ENCODE measurements around the gene ARMH2. TPM values are rescaled to one million over a fixed set of nuclear protein-coding genes. Genes with fewer than 3 reads are reported as not detected.

Gene ARMH2
- total and polyA plus RNA-seq, 10 of the 15 experiments (the other 5 are each of a cell fraction or from before 2014, with no cell fraction given), result 0.18 to 0.46 TPM; not detected in 8

DNA sequence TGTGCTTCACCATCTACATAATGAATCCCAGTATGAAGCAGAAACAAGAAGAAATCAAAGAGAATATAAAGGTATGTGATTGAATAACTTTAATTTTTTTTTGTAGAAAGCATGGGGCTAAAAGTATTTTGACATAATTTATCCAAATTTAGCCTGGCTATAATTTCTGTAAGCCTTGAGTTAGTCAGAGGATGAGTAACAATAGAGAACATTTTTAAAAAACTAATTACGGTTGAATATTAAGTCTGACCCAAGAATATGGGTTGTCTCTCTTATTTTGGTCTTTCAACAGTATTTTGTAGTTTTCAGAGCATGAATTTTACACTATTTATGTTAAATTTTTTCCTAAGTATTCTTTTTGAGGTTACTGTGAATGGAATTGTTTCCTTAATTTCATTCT is 21.5 kb downstream of the ARMH2 start:
- Histone ChIP-seq H3K4me3 (peak overlapping the region; percentile 62), H3K27ac (ENCODE audit: control insufficient read depth, insufficient read depth) (peak overlapping the region; percentile 87), H3K9ac (ENCODE audit: control insufficient read depth, insufficient read depth, low read length) (peak overlapping the region; percentile 86), H3K4me1 (ENCODE audit: control insufficient read depth, insufficient read depth, low read length) (peaks cover 3% of the 10 kb centered on the region; the same call in 1 of the 2 replicates), H3K79me2 (ENCODE audit: control insufficient read depth, insufficient read depth, low read length) (peaks cover 72% of the 10 kb centered on the region), H3K27me3 (replicated peaks in 1 of 2; ENCODE audit: control insufficient read depth in 2 of 2, insufficient read depth in 2 of 2, low read length in 1 of 2) (no peaks in the 10 kb centered on the region), H4K20me1 (ENCODE audit: control insufficient read depth, insufficient read depth) (no peaks in the 10 kb centered on the region; the same call in 1 of the 2 replicates), H2AFZ (ENCODE audit: control insufficient read depth, low read depth, low read length) (no peak overlapping the region), H3K4me2 (ENCODE audit: control insufficient read depth, insufficient read depth) (peak overlapping the region; percentile 91; the same call in 1 of the 2 replicates), H3K9me3 (replicated peaks; ENCODE audit: control insufficient read depth, insufficient read depth, low read length) (no peaks in the 10 kb centered on the region), H3K36me3 (ENCODE audit: control insufficient read depth in 2 of 2, insufficient read depth in 2 of 2, low read length in 1 of 2) (peaks cover 2 to 10% of the 10 kb centered on the region in 2 experiments; a peak in 3 of 4 replicates)
- RAD21 ChIA-PET (ENCODE audit: unreplicated experiment), result interaction anchor here (0.6 to 3.2 kb wide), 6 partner anchors 55 to 293 kb away, joined by 3 to 13 read pairs (median 5); partner anchors contain the start of gene C6orf62
- in situ Hi-C loops (cut with MboI), result no loop called here
- ATAC-seq, result no peak
- no peak for DNase-seq (ENCODE audit: low read depth, low spot score)
- POLR2A ChIA-PET, result interaction anchor here (2.5 kb wide), 1 partner anchor 58 kb away, joined by 10 read pairs; the partner anchor contains the start of gene C6orf62
- no peak for FAIRE-seq
- intact Hi-C loops (cut with micrococcal nuclease; ENCODE audit: unreplicated experiment), result loop anchor here (5.0 to 10.0 kb wide), 5 partner anchors 155 to 372 kb away; partner anchors contain the start of gene MRS2
- BruUV-seq (replicated peaks), result no TSS peak
- SMC1A ChIA-PET (ENCODE audit: uncharacterized antibody, unreplicated experiment), result interaction anchor here (1.6 to 2.5 kb wide), 3 partner anchors 34 to 294 kb away, joined by 3 to 7 read pairs (median 6); no protein-coding TSS in a partner anchor
- no peak for TF ChIP-seq CREM (IDR thresholded peaks at IDR 0.05; ENCODE audit: low read depth)
- TF ChIP-seq GABPA (IDR thresholded peaks at IDR 0.05; ENCODE audit: low read depth), result no peak
- TF ChIP-seq MTA3 (IDR thresholded peaks at IDR 0.05; ENCODE audit: borderline replicate concordance, low read length), result no peak
- 0% methylated on average over 1 of the region's 1 CpG for WGBS (ENCODE audit: insufficient coverage, insufficient replicate concordance, low lambda C conversion rate, missing lambda C conversion rate)
- CTCF ChIA-PET, result no interaction called here

DNA sequence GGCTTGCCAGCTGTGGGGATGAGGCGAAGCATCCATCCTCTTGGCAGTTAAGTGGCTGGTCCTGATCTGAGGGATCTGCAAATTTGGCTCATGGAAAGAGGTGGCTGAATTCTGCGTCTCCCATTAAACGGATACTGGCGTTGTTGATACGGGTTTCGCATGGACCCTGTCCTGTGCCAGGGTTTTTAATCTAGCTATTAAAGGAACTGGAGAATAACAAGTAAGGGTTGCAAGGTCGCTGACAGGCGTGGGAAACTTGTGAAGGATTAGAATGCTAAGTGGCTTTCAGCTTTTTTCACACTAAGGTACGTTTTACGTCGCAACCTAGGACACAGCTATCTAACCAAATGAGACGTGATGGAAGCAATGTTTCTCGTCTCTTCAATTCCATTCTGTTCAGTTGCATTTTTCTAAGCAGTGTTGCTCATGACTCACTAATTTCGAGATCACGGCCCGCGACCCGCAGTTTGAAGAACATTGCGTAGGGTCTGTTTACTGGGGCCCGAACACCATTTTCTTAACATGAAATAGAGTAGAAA is 23.1 kb downstream of the ARMH2 start:
- Histone ChIP-seq H3K27me3 (replicated peaks in 1 of 2; ENCODE audit: control insufficient read depth in 2 of 2, insufficient read depth in 2 of 2, low read length in 1 of 2) (no peaks in the 10 kb centered on the region), H3K79me2 (ENCODE audit: control insufficient read depth, insufficient read depth, low read length) (peaks cover 60% of the 10 kb centered on the region), H3K4me2 (ENCODE audit: control insufficient read depth, insufficient read depth) (peak overlapping the region; percentile 91), H3K9ac (ENCODE audit: control insufficient read depth, insufficient read depth, low read length) (peak overlapping the region; percentile 86), H3K27ac (ENCODE audit: control insufficient read depth, insufficient read depth) (peak overlapping the region; percentile 87), H2AFZ (ENCODE audit: control insufficient read depth, low read depth, low read length) (peak overlapping the region; percentile 63), H3K4me1 (ENCODE audit: control insufficient read depth, insufficient read depth, low read length) (peaks cover 3% of the 10 kb centered on the region; the same call in 1 of the 2 replicates), H3K9me3 (replicated peaks; ENCODE audit: control insufficient read depth, insufficient read depth, low read length) (no peaks in the 10 kb centered on the region), H4K20me1 (ENCODE audit: control insufficient read depth, insufficient read depth) (no peaks in the 10 kb centered on the region; the same call in 1 of the 2 replicates), H3K36me3 (ENCODE audit: control insufficient read depth in 2 of 2, insufficient read depth in 2 of 2, low read length in 1 of 2) (peaks cover 0 to 4% of the 10 kb centered on the region in 2 experiments; a peak in 1 of 4 replicates), H3K4me3 (peak overlapping the region; percentile 79)
- intact Hi-C loops (cut with micrococcal nuclease; ENCODE audit: unreplicated experiment) (loop anchor here (2.0 to 10.0 kb wide), 7 partner anchors 33 to 371 kb away; partner anchors contain the start of gene MRS2), in situ Hi-C loops (cut with MboI) (no loop called here)
- ATAC-seq, result peak; percentile 8
- no peak for FAIRE-seq
- BruUV-seq (replicated peaks), result TSS peak; percentile 52
- SMC1A ChIA-PET (ENCODE audit: uncharacterized antibody, unreplicated experiment), result interaction anchor here (1.2 to 2.5 kb wide), 10 partner anchors 32 to 295 kb away, joined by 3 to 7 read pairs (median 4); no protein-coding TSS in a partner anchor
- RAD21 ChIA-PET (ENCODE audit: unreplicated experiment), result interaction anchor here (0.6 to 2.1 kb wide), 10 partner anchors 16 to 281 kb away, joined by 3 to 9 read pairs (median 3); partner anchors contain the start of genes ALDH5A1 and C6orf62
- POLR2A ChIA-PET, result interaction anchor here (0.7 to 3.6 kb wide), 10 partner anchors 9 to 280 kb away, joined by 3 to 14 read pairs (median 4); partner anchors contain the start of genes ACOT13, C6orf62 and TDP2
- CTCF ChIA-PET, result interaction anchor here (0.8 to 2.1 kb wide), 10 partner anchors 9 to 295 kb away, joined by 3 to 8 read pairs (median 4); partner anchors contain the start of gene ALDH5A1
- under 1% methylated on average over 20 of the region's 20 CpGs for WGBS (ENCODE audit: insufficient coverage, insufficient replicate concordance, low lambda C conversion rate, missing lambda C conversion rate)
- TF ChIP-seq SMAD5 (IDR thresholded peaks at IDR 0.05; ENCODE audit: low read depth), result no peak
- 0 out of 2 replicates have a peak, but pooled peaks have one; percentile 14 for TF ChIP-seq ZNF622 (IDR thresholded peaks at IDR 0.05)
- TF ChIP-seq, protein P1, sequence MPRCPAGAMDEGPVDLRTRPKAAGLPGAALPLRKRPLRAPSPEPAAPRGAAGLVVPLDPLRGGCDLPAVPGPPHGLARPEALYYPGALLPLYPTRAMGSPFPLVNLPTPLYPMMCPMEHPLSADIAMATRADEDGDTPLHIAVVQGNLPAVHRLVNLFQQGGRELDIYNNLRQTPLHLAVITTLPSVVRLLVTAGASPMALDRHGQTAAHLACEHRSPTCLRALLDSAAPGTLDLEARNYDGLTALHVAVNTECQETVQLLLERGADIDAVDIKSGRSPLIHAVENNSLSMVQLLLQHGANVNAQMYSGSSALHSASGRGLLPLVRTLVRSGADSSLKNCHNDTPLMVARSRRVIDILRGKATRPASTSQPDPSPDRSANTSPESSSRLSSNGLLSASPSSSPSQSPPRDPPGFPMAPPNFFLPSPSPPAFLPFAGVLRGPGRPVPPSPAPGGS (IDR thresholded peaks at IDR 0.05; ENCODE audit: borderline replicate concordance, insufficient read depth, low read depth, low read length, poor library complexity, severe bottlenecking), result no peak
- TF ChIP-seq ZBED1 (IDR thresholded peaks at IDR 0.05; ENCODE audit: borderline replicate concordance), result no peak
- TF ChIP-seq, protein P2, sequence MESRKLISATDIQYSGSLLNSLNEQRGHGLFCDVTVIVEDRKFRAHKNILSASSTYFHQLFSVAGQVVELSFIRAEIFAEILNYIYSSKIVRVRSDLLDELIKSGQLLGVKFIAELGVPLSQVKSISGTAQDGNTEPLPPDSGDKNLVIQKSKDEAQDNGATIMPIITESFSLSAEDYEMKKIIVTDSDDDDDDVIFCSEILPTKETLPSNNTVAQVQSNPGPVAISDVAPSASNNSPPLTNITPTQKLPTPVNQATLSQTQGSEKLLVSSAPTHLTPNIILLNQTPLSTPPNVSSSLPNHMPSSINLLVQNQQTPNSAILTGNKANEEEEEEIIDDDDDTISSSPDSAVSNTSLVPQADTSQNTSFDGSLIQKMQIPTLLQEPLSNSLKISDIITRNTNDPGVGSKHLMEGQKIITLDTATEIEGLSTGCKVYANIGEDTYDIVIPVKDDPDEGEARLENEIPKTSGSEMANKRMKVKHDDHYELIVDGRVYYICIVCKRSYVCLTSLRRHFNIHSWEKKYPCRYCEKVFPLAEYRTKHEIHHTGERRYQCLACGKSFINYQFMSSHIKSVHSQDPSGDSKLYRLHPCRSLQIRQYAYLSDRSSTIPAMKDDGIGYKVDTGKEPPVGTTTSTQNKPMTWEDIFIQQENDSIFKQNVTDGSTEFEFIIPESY (IDR thresholded peaks at IDR 0.05), result no peak
- TF ChIP-seq NFIC (IDR thresholded peaks at IDR 0.05; ENCODE audit: low read depth, low read length), result no peak
- TF ChIP-seq, protein P3, sequence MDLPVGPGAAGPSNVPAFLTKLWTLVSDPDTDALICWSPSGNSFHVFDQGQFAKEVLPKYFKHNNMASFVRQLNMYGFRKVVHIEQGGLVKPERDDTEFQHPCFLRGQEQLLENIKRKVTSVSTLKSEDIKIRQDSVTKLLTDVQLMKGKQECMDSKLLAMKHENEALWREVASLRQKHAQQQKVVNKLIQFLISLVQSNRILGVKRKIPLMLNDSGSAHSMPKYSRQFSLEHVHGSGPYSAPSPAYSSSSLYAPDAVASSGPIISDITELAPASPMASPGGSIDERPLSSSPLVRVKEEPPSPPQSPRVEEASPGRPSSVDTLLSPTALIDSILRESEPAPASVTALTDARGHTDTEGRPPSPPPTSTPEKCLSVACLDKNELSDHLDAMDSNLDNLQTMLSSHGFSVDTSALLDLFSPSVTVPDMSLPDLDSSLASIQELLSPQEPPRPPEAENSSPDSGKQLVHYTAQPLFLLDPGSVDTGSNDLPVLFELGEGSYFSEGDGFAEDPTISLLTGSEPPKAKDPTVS (IDR thresholded peaks at IDR 0.05; ENCODE audit: low read depth, low read length), result no peak
- DNase-seq (ENCODE audit: low read depth, low spot score), result no peak

Measured in GM12878 (cell line).